Pulmonary artery endothelial cell (primary cell): Measurements from ENCODE around the gene B3GALNT1. TPM values are rescaled to one million over a fixed set of nuclear protein-coding genes. Genes with fewer than 3 reads are reported as not detected.

Experiments
- DNase-seq: peaks from one replicate; pipeline ENCODE4 v3.0.0-alpha.2; 2011; ENCODE audit warnings: low read depth, low spot score
- total RNA-seq: library from RNA; depleted of rRNA; stranded (reverse); fragments of >200 nt; gene quantifications from 2 replicates; pipeline ENCODE4 v1.2.3, GENCODE V29; 2014

B3GALNT1 gene
- total RNA-seq = 38.7 and 41.2 TPM in 2 replicates

GRCh38 chr3:161104561-161105551 is at the start of gene B3GALNT1:
B3GALNT1 (minus strand) TSS chr3:161105349; CDS start chr3:161086754, 18,595 bp downstream.
- DNase-seq = no peak

GRCh38 chr3:161153480-161153879 is 48.3 kb upstream of the B3GALNT1 start:
- no peak for DNase-seq

GRCh38 chr3:161150001-161150525 is 44.9 kb upstream of the B3GALNT1 start:
- no peak for DNase-seq

GRCh38 chr3:161149529-161149928 is 44.4 kb upstream of the B3GALNT1 start:
- no peak for DNase-seq

- DNase-seq = no peak
Measured at GRCh38 chr3:161148832-161149475, 43.8 kb upstream of the B3GALNT1 start.

- no peak for DNase-seq
Measured at GRCh38 chr3:161142486-161142885, 37.3 kb upstream of the B3GALNT1 start.

- DNase-seq = no peak
Measured at GRCh38 chr3:161139686-161140085, 34.5 kb upstream of the B3GALNT1 start.

- no peak for DNase-seq
Measured at GRCh38 chr3:161137260-161137659, 32.1 kb upstream of the B3GALNT1 start.

GRCh38 chr3:161132391-161132790 is 27.2 kb upstream of the B3GALNT1 start:
- no peak for DNase-seq

GRCh38 chr3:161126495-161126894 is 21.3 kb upstream of the B3GALNT1 start:
- no peak for DNase-seq

- DNase-seq = no peak
Measured at GRCh38 chr3:161117646-161118045, 12.5 kb upstream of the B3GALNT1 start.

- DNase-seq = no peak
Measured at GRCh38 chr3:161108840-161109239, 3.7 kb upstream of the B3GALNT1 start.

GRCh38 chr3:161107311-161107710 is 2.2 kb upstream of the B3GALNT1 start:
- no peak for DNase-seq

- DNase-seq = no peak
Measured at GRCh38 chr3:161103776-161104385, 1.3 kb downstream of the B3GALNT1 start.

- no peak for DNase-seq
Measured at GRCh38 chr3:161101609-161102008, 3.5 kb downstream of the B3GALNT1 start.

GRCh38 chr3:161100994-161101393 is 4.2 kb downstream of the B3GALNT1 start:
- DNase-seq = no peak

- DNase-seq = no peak
Measured at GRCh38 chr3:161096771-161097367, 8.3 kb downstream of the B3GALNT1 start.

GRCh38 chr3:161093895-161094294 is 11.3 kb downstream of the B3GALNT1 start:
- DNase-seq = no peak

GRCh38 chr3:161084277-161084676 is 20.9 kb downstream of the B3GALNT1 start:
- DNase-seq = no peak

GRCh38 chr3:161083131-161083530 is 22.0 kb downstream of the B3GALNT1 start:
- no peak for DNase-seq

- DNase-seq = no peak
Measured at GRCh38 chr3:161082063-161082462, 23.1 kb downstream of the B3GALNT1 start.
